GM18858 (cell line): ENCODE results near the gene NAALADL1.

Source experiments
- ATAC-seq: cut with Tn5 transposase; IDR thresholded peaks from one replicate; pipeline ENCODE4 v1.9.1; 2021; ENCODE audit not compliant: unreplicated experiment

Gene NAALADL1

GRCh38 chr11:65058419-65059054, at the start of gene NAALADL1:
Gene NAALADL1 (minus strand): TSS chr11:65058553. CDS start chr11:65058521, 32 bp downstream.
- no peak for ATAC-seq

DNA sequence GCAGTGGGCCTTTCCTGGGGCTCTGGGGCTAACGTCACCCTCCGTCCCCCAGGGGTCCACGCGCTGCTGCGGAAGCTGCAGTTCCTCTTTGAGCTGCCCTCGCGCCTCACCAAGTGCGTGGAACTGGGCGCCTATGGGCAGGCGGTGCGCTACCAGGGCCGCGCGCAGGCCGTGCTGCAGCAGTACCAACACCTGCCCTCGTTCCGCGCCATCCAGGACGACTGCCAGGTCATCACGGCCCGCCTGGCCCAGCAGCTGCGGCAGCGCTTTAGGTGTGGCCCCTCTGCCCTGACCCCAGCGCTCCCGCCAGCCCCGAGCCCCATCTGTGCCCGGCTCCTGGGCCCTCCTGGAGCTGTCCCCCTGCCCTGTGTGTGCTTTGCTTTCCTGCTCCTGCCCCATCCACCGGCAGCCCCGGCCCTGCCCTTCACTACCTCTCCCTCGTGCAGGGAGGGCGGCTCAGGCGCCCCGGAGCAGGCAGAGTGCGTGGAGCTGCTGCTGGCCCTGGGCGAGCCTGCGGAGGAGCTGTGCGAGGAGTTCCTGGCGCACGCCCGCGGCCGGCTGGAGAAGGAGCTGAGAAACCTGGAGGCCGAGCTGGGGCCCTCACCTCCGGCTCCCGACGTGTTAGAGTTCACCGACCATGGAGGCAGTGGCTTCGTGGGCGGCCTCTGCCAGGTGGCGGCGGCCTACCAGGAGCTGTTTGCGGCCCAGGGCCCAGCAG, 49.6 kb upstream of the NAALADL1 start:
- no peak for ATAC-seq

DNA sequence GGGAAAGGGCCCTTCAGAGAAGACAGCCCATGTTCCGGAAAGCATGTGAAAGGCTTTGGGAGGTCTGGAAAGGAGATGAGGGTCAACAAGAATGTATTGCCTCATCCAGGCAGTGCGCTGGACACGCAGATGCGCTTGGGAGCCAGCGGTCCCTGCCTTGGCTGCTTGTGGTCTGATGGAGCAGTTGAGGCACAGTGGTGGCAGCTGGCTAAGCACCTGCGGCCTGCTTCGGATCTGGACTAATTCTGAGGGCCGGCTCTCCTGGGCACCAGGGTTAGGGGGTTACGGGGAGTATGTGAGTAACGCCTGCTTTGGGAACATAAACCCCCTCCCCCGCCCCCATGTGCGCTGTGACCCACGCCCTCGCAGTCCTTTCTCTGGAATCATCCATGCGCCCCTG, 48.7 kb upstream of the NAALADL1 start:
- ATAC-seq, result no peak

- no peak for ATAC-seq
Measured at GRCh38 chr11:65104628-65105027, 46.3 kb upstream of the NAALADL1 start.

DNA sequence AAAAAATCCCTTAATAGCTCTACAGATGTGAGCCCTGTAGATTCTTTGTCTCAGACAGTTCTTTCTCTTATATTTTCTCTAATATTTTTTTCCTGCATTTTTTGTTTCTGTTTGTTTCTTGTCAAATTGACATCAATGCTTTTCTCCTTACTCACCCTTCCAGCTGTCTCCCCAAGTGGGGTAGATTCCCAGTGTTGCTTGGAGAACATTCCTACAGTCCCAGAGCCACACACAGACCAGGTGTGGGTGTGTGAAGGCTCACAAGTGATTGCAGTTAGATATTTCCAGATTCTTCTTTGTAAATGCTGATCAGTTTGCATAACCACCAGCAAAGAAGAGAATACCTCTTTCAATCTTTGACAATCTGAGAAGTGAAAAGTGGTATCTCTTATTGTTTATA, 45.1 kb upstream of the NAALADL1 start:
- ATAC-seq, result no peak

DNA sequence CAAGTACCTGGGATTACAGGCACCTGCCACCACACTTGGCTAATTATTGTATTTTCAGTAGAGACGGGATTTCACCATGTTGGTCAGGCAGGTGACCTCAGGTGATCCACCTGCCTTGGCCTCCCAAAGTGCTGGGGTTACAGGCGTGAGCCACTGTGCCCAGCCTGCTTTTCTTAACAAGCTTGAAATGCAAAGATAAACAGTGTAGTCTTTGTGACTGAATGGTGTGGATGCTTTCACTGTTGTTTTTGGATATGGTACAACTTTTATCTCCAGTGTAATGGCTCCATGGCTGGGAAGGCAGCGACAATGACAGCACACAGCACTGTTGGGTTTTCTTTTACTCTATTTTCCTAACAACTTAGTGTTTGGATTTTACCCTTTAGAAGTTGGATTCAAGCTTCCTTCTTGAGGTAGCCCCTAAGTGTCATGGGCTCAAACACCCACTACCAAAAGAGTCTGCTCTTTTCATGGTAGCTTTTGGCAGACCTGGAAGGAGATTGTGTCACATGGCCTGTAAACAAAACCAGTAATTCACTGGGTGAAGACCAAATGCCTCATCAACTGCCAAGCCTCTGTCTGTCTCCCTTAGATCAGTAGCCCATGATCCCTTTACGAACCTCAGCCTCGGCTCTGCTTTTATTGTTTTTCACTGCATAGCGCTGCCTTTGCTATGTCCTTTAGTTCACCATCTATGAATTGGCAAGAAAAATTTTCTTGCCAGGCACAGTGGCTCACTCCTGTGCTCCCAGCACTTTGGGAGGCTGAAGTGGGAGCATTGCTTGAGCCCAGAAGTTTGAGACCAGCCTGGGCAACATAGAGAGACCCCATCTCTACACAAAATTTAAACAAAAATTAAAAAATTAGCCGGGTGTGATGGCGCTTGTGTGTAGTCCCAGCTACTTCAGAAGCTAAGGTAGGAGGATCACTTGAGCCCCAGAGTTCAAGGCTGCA, 44.1 kb upstream of the NAALADL1 start:
- ATAC-seq, result no peak

DNA sequence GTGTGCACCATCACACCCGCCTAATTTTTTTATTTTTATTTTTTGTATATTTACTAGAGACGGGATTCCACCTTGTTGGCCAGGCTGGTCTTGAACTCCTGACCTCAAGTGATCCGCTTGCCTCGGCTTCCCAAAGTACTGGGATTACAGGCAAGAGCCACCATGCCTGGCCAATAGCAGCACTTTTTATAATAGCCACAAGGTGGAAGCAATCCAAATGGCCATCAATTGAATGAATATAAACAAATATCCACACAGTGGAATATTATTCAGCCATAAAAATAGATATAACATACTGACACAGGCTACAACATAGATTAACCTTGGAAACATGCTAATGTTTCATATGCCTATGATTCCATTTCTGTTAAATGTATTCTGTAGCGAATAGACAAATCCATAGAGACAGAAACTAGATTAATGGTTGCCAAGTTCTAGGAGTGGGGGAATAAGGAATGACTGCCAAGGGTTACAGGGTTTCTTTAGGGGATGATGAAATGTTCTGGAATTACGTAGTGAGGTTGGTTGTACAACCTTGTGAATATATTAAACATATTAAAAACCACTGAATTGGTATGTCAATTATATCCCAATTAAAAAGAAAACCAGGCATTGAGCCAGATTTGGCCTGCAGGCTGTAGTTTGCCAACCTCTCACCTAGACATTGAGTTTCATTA, 42.5 kb upstream of the NAALADL1 start:
- no peak for ATAC-seq

- no peak for ATAC-seq
Measured at GRCh38 chr11:65096926-65097325, 38.6 kb upstream of the NAALADL1 start.

- peak; percentile 71 for ATAC-seq
Measured at GRCh38 chr11:65095974-65096806, 37.8 kb upstream of the NAALADL1 start, which contains the start of gene VPS51. Gene VPS51 (plus strand): TSS chr11:65096214. CDS start chr11:65096251, 37 bp downstream.

- no peak for ATAC-seq
Measured at GRCh38 chr11:65095427-65095826, 37.1 kb upstream of the NAALADL1 start.

DNA sequence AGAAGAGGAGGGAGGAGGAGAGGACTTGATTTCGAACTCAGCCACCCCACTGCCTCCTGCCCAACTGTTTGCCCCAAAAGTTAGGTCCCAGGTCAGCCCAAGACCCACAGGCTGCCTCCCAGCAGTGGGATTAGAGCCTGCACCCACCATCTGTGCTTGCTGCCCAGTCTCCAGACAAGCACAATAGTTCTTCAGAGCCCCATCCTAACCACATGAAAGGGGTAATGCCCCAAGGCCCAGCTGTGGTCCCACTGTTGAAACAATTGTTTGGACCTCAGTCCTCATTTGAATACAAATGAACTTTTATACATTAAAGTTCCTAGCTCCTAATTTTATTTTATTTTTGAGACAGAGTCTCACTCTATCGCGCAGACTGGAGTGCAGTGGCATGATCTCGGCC, 32.3 kb upstream of the NAALADL1 start:
- no peak for ATAC-seq

- no peak for ATAC-seq
Measured at GRCh38 chr11:65089621-65090020, 31.3 kb upstream of the NAALADL1 start.

DNA sequence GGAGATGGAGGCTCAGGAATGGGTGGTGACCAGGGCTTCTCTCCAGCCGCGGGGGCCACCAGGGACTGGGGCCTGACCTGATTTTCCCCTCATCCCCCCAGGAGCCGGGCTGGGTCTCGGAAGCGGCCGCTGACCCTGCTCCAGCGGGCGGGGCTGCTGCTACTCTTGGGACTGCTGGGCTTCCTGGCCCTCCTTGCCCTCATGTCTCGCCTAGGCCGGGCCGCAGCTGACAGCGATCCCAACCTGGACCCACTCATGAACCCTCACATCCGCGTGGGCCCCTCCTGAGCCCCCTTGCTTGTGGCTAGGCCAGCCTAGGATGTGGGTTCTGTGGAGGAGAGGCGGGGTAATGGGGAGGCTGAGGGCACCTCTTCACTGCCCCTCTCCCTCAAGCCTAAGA, 29.5 kb upstream of the NAALADL1 start:
- no peak for ATAC-seq

GRCh38 chr11:65087216-65087615, 28.9 kb upstream of the NAALADL1 start:
- ATAC-seq, result no peak

GRCh38 chr11:65086809-65087208, 28.5 kb upstream of the NAALADL1 start:
- ATAC-seq, result no peak

DNA sequence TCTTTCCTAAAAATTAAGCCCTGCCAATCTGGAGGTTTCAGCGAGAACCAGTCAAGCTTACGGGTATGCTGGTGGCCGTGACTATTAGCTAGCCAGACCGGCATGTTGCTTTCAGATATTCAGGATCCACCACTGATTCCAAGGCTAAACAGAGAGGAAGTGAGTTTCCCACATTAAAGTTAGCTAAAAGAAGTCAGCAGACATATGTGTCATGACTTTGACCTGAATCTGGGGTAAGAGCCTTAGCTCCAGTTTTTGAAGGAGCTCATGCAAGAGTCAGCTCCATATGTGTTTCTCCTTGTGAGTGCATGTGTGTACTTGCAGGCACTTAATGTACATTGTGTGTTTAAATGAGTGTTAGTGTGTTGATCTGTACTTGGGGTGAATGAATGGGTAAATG, 27.1 kb upstream of the NAALADL1 start:
- no peak for ATAC-seq

- ATAC-seq, result no peak
Measured at GRCh38 chr11:65084598-65085375, 26.4 kb upstream of the NAALADL1 start.

- ATAC-seq, result peak; percentile 64
Measured at GRCh38 chr11:65083834-65084597, 25.7 kb upstream of the NAALADL1 start, which contains the start of the genes CDCA5 and ZFPL1. Gene CDCA5 (minus strand): TSS chr11:65084040. CDS start chr11:65083978, 62 bp downstream. Gene ZFPL1 (plus strand): TSS chr11:65084222. CDS start chr11:65084699, 477 bp downstream.
